ENCODE results near the gene AARS2.

Gene AARS2

DNA sequence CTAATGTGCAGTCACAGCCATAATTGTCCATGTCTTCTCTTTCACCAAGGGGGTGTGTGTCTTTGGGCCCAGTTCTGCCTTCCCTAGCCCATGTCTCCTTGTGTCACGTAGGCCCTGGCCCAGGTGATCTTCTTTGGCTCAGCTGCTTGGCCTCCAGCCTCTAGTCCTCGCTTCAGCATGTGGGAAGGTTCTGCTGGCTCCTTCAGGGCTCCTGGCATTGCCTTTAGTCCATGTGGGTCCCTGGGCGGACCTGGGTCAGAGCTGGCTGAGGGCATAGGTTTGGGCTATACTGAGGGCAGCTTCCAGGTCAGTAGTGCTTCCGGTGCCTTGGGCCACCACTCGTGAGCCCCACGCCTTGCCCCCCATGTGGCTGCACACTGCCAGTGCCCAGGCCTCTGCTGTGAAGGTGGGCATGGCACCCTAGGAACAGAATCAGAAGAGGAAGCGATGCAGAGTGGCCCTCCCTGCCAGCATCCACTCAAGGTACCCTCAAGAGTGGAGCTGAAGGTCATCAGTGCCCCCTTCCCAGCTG, 12.8 kb downstream of the AARS2 start:
- no peak for DNase-seq (ENCODE audit: low read depth)

DNA sequence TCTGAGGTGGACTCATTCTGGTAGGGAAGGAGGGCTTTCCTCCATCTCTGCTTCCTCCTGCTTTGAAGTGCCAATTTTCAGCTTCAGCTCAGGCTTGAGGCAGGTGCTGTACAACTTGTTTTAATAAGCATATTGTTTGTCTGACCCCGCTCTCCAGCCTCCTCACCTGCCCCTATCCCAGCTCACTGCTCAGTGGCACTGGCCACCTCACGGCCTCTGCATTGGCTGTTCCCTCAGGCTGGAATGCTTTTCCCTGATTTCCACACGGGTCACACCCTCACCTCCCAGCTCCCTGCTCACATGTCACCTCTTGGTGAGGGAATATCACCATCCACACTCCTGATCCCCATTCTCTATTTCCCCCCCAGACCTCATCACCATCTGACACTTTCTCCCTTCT, 14.3 kb downstream of the AARS2 start:
- no peak for DNase-seq (ENCODE audit: low read depth)

DNA sequence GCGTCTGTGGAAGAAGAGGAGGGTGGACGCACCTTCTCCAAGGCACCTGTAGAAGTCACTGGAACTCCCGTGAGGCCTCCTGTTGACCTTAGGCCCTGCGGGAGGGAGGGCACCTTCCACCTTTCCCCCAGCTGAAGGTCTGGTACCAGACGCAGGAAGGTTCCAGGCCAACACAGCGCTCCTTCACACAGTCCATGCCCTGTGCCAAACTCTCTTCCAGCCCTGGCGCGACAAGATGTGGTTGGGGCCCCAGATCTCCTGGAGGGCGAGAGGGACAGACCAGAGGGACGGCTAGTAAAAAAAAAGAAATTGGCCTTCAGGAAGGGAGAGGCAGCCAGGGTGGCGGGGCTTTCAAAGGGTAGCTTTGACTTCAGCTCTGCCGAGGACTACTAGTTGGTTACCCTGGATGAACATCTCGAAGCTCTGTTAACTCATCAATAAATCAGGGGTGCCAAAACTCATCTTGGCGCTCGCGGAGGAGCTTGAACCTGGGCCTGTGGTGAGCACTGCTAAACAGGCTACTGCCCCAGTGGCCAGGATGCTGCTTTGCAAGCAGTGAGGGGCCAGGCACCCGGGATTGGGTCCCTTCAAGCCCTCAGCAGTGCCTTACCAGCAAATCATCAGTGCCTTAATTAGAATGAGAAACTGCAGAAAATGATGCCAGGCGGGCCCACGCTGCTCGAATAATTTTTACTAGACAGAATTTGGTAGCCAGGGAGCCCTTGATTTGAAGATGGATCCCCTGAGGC, 14.9 kb downstream of the AARS2 start:
- DNase-seq (ENCODE audit: low read depth) = no peak

DNA sequence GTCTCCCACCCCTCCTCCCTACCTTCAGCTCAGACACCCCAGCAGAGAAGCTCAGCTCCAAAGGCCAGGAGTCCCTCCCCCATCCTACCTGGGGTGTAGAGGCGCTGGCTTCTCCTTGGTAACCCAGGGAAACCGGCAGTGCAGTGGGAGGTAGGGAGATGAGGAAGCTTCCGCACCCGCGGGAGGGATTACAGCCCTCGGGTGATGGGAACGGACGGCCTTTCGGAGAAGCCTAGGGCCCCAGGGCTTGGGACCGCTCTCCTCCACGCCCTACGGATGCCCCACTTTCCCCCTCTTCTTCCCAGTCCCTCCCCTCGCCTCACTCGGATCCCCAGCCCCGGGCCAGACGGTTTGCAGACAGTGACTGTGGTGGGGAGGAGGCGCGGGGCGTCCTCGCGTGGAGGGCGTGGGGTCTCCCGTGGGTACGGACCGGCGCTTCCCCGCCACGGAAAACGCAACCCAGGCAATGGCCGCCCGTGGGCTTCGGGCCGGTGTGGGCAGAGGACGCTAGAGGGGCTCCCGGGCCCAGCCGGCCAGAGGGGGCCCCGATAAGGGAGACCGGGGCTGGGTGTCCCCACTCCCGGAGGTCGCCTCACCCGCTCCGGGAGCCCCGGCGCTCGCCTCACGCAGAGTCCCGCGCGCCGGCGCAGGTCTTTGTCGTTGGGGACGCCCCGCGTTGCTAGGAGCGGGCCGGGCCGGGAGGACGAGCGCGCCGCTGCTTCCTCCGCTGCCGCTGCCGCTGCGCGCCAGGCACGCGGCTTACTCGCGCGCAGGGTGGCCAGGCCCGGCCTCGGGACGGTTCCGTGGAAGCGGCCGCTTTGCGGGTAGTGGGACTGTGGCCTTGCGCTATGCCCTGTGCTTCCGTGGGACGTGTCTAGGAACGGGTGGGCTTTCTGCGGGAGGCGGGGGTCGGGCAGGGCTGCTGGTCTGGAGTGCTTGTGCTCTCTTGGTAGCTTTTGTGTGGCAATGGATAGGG, 15.8 kb downstream of the AARS2 start:
- no peak for DNase-seq (ENCODE audit: low read depth)

DNA sequence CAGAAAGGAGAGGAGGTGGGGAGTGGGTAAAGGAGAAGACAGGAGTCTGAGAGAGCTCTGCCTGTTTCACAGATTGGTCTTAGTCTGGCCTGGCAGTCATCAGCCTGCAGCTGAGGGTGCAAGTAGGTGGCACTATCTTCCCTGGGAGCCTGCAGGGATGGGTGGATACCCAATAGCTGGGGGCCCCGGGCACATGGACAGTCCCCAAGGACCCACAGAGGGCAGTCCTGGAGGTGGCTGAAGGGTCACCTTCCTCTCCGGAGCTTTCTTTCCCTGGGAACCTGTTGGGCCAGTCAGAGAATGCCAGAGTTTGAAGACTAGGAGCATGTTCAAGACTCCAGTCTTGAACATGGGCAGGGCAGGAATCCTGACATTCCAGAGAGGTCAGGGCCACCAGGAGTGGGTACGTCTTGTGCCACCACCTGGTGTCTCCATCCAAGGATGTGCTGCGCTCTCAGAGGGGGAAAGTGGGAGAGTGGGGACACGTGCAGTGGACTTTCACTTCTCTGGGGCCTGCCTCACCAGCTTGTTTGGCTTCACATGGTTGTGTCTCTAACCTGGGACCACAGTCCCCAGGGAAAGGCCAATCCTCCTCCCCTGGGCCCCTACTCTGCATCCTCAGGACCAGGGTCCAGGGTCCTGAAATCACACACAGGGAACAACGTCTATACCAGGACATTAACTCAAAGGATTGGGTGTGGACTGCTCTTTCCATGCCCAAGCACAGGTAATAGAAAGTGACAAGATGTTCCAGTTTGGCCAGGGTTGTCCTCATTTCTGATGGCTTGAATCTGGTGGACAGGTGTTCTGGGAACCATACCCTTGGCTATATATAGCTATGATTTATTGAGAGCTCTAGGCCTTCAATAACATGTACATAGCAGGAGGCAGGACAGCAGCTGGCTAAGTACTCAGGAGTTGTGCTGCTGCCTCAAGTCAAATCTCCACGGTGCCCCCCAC, 18.0 kb downstream of the AARS2 start:
- no peak for DNase-seq (ENCODE audit: low read depth)

DNA sequence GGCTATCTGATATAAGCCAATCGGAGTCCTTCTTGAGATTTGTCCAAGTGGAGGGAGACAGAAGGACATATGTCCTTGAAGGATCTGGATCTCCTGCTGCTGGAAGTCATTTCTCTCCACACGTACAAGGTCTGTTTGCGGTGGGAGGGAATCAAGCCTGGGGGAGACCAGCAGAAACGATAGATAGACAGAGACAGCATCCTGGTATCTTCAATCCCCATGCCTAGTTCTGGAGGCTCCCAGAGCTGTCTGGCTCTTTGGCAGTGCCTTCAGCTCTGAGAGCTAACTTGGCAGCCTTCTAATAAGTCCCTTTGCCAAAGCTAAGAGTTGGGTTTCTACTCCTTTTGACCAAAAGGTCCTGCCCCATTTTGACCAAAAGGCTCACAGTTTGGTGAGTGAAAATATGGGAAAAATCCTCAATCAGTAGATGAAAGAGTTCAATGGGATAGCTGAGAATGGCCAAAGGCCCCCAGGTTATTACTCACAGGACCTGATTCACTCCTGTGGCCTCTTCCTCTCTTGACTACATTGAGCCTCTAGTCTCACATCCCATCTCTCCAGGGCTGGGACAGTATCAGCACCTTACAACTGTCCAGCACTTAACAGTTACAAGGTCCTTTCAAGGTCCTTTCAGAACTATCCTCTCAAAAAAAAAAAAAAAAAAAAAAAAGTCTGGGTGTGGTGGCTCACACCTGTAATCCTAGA, 20.3 kb downstream of the AARS2 start:
- DNase-seq (ENCODE audit: low read depth) = no peak

DNA sequence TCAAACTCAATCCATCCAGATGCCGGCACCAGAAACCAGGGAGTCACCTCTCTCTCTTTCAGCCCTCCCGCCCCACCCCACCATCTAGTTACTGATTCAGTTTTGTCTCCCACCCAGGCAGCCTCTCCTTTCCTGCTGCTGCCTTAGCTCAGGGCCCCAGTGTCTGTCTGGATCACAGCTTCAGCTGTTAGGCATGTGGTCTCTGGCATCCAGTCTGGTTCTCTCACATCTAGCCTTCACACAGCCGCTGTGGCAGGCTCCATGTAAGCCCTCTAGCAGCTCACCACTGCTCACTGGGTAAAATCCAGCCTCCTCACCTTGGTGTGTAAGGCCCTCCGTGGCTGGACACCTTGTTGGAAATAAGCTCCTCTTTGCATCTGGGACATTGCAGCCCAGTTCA, 21.3 kb downstream of the AARS2 start:
- no peak for DNase-seq (ENCODE audit: low read depth)

DNA sequence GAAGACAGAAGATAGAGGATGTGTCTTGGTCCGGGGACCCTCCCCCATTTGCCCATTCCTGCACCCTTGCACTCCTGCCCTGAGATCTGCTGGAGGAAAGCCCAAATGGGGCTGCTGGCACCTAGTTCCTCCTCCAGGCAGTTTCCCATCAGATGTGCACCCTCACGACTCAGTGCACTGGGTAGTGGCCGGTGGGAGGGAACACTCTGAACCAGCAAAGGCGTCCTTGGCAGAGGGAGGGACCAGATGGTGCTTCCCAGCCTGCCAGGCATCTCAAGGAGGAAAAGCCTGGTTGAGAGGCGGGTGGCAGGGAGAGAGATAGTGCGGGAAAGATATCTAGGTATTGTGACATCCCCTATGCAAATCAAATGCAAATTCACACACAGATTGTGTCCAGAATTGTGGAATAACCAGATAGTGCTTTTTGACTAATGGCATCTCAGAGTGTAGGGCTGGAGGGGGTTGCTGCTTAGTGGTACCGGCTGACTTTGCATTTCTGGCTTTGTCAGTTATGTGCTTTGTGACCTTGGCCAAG, 23.4 kb downstream of the AARS2 start:
- DNase-seq (ENCODE audit: low read depth) = no peak

DNA sequence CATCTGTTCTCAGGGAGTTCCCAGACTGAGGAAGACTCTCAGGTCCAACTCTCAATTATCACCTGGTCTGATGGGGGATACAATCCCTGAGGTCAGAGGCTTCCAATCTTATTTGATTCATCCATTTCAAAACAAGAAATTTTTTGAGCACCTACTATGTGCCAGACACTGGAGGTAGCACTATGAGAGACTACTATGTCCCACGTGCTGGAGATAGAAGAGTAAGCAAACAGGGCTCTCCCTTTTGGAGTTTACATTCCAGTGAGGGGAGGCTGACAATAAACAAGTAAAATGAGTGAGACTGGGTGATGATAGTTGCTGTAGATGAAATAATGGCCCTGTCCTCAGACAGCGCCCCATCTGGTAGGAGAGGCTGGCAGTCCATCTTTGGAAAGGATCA, 26.4 kb downstream of the AARS2 start:
- DNase-seq (ENCODE audit: low read depth) = no peak

DNA sequence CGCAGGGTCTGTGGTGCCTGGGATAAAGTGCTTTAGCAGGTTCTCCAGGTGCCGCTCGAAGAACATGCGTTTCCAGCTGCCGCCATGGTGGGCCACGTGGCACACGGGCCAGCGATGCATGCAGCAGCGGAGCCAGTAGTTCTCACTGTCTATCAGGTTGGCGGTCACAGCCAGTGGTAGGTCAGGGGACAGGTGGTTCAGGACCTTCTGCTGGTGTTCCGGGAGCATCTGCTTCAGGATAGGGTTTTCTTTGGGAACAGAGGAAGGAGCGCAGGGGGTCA, 26.9 kb downstream of the AARS2 start:
- no peak for DNase-seq (ENCODE audit: low read depth)

DNA sequence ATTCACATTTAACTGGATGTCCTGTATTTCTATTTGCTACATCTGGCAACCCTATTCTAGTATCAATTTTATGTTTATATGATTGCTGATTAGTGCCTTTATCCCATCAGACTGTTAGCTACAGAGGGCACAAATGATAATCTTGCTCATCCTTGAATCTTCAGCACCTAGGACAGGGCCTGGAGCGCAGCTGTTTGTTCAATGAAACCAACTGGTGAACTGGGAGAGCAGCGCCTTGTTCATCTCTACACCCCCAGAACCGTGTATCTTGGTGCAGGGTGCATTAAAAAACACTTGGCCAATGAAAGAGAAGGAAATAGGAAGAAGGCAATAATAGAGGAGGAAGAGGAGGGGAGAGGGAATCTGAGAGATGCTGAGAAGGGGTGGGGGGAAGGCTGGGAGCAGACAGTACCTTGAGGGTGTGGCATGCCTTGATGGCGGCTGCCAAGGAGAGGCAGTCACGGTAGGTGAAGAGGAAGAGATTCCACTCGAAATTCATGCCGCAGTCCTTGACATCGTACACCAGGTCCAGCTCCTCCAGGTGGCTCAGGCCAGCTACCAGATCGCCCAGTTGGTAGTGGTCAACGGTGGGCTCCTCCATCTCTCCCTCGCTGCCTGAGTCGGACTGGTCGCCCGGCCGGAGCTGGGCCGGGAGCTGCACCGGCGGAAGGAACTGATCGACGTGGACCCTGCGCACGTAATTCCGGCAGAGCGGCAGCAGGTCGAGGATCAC, 27.4 kb downstream of the AARS2 start:
- DNase-seq (ENCODE audit: low read depth) = no peak

DNA sequence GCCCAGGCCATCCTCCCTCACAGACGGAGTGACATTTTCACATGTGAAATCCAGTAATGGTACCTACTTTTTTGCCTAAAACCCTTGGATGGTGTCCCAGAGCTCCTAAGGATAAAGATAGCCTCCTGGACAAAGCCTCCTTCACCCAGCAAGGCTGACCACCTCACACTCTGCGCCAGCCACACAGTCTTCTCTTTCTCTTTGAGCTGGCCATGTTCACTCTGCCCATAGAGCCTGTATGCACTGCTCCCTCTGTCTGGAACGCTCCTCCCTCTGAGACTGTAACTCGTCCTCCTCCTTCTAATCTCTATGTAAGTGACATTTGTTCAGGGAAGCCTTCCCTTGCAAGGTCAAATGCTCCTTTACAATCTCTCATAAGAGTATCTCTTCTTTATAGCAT, 28.3 kb downstream of the AARS2 start:
- no peak for DNase-seq (ENCODE audit: low read depth)

DNA sequence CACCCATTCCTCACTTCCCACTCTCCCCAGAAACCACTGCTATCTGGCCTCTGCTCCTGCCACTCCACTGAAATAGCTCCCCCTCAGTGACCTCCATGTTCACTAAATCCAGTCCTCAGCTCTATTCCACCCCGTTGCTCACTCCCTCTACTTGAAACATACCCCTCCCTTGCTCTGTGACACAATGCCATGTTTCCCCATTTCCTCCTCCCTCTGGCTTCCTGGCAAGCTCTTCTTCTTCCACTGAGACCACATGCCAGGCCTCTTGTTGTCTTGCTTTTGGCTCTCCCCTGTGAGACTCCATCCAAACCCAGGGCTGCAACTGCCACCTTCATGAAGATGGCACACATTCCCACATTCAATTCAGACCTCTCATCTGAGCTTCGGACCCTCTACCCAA, 29.0 kb downstream of the AARS2 start:
- DNase-seq (ENCODE audit: low read depth) = no peak

DNA sequence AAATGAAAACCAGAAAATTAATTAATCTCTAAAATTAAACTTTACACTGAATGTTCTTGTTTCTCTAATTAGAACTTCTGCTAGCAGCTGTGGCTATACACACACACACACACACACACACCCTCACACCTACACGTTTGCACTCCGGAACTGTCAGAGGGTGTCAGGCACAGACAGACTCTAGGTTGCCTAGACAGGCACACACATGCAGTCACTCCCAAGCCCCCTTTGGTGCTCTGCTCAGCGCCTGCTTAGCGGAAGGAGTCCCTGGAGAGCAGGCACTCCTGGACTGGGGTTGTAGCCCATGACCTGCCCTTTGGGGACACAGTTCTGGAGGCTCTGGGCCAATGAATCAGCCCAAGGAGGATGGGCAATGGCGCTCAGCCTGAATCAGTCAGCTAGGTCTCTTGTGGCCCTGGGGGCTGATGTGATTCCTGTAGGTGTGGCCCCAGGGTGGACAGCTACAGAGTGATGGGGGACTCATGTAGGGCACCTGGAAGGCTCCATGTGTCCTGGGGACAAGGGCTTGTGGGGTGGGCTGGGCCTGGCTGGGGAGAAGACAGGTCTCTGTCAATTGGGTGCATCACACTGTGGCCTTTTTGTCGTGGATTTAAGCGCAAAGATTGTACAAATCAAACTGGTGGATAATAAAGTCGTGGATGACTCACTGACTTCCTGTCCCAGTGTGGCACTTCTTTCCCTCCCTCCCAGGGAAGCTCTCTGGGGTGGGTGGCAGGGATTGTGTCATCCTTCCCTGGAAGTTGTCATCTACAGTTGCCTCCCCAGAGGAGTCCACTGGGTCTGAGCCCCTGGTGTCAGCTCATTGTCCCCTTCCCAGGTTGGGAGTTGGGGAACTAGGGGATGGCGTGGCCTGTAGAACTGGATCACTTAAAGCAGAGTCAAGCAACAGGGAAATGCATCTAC, 34.1 kb downstream of the AARS2 start:
- no peak for DNase-seq (ENCODE audit: low read depth)

DNA sequence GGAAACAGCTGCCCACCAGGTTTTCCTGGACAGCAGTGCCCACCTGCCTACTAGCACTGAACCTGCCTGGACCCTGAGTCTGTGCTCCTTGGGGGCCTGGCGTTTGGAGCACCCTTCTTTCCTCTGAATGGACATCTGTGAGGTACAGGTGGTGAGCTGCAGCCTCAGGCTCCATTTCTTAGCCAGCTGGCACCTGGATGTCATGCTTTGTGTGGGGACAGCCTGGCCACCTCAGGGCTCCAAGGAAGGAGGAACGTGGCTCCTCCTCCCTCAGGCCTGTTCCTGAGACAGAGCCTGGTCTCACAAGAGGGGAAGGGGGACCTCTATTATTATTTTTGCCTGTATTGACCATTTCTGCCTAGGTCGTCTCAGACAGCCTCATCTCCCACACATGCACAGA, 34.8 kb downstream of the AARS2 start:
- no peak for DNase-seq (ENCODE audit: low read depth)

DNA sequence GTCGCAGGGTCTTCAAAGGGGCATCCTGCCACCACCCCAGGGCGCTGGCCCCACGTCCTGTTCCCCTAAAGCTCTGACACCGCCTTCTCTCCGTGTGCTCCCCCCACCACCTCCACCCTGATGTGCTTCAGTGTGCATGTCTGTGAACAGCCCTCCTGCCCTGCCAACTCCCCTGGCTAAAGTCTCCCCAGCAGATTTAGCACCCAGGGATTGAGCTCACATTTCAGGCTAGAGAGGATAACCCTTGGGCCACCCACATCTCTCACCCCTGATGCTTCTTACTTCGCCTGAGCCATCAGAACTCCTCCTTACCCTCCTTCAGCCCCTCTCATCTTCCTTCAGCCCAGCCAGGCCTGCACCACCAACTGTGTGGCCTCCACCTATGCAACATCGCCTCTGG, 35.4 kb downstream of the AARS2 start:
- DNase-seq (ENCODE audit: low read depth) = no peak

DNA sequence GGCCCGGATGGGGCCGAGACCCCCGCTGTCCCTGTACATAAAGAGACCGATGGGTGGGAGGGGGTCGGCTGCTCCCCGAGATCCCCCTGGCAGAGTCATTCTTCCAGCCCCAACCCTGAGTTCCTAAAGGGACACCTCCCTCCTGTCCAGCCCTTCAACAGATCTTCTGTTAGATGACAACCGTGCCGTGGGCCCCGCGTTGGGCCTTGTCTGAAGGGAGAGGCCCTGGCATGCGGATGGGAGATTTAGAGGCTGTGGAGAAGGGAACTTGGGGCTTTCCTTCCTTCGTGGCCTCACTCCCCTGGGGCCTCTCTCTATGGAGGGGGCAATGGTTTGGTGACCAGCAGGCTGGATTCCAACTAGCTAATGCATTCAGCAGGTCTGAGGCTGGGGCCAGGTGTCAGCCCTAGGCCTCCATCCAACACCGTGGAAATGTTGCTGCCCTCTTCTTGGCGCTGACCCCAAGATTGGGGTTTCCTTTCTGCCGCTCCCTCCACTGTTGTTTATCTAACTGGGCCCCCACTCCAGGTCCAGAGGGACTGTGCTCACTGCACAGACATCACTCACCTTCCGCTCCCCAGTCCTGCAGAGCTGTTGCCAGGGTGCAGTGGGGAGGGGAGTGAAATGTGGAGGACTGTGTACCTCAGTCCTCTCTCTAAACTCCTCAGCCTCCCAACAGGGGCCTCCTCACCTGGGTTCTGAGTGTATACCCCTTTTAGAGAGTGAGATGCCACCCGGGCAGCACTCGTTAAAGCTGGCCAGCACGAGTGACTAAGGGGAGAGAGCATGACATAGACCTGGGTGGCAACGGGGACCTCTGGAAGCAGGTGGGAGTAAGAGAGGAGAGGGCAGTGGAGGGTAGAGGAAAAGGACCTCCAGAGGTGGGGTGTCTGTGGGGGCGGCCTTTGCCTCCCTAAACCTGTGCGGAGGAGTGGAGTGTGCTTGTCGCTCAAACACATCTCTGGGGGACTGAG, 36.2 kb downstream of the AARS2 start:
- DNase-seq (ENCODE audit: low read depth) = no peak

Measured in GM04504 (cell line).